ENCODE data around the gene QPCTL. TPM values are rescaled to one million over a fixed set of nuclear protein-coding genes. Genes with fewer than 3 reads are reported as not detected.
A peak's percentile ranks its signal among the peaks of the same experiment; 100 is the strongest.

QPCTL gene
- total and polyA plus RNA-seq, 2 of the 4 experiments (the other 2 are of a cell fraction) = 6.6 to 11.5 TPM

GRCh38 chr19:45717131-45717982 lies 24.9 kb downstream of the QPCTL start:
- Histone ChIP-seq H3K9ac (ENCODE audit: low read depth, low read length) (peak overlapping the region; percentile 98), H2BK5ac (ENCODE audit: low read depth, low read length, poor library complexity, severe bottlenecking) (peak overlapping the region; percentile 91), H3K4ac (ENCODE audit: low read depth, low read length) (peak overlapping the region; percentile 97), H3K4me1 (ENCODE audit: control insufficient read depth, insufficient read depth, low read length) (peaks cover 9% of the 10 kb centered on the region), H3K9me1 (ENCODE audit: insufficient read depth, low read length) (0 out of 2 replicates have a peak, but pooled peaks cover 3% of the 10 kb centered on the region), H3K27ac (ENCODE audit: insufficient read depth, low read length) (peak overlapping the region; percentile 93), H2AK5ac (ENCODE audit: low read depth, low read length) (peak overlapping the region; percentile 98), H4K20me1 (ENCODE audit: insufficient read depth, low read length) (no peaks in the 10 kb centered on the region), H3K4me3 (ENCODE audit: insufficient read depth, low read depth, low read length) (peak overlapping the region; percentile 54), H4K8ac (ENCODE audit: low read depth in 2 of 2, low read length in 2 of 2) (peak overlapping the region; percentile 85 to 99), H2AK9ac (replicated peaks; ENCODE audit: low read depth, low read length, poor library complexity) (peak overlapping the region; percentile 98), H4K5ac (ENCODE audit: low read depth, low read length) (peak overlapping the region; percentile 84), H3K36me3 (ENCODE audit: control insufficient read depth, insufficient read depth, low read length) (peaks cover 13% of the 10 kb centered on the region), H3K23ac (ENCODE audit: low read depth, low read length) (peak overlapping the region; percentile 100), H3K56ac (ENCODE audit: extremely low read depth, insufficient read depth, low read length) (peak overlapping the region; percentile 97), H3K79me1 (ENCODE audit: low read depth in 1 of 2, low read length in 2 of 2) (peaks cover 23 to 82% of the 10 kb centered on the region in 2 experiments), H2BK20ac (ENCODE audit: low read depth, low read length) (peak overlapping the region; percentile 70; the same call in 1 of the 2 replicates), H3K18ac (ENCODE audit: low read depth, low read length) (peak overlapping the region; percentile 83), H3K14ac (replicated peaks; ENCODE audit: low read depth, low read length) (peak overlapping the region; percentile 100), H3K4me2 (ENCODE audit: low read depth, low read length) (peak overlapping the region; percentile 91), H2AFZ (replicated peaks; ENCODE audit: low read length, poor library complexity) (peak overlapping the region; percentile 95), H4K91ac (ENCODE audit: insufficient read depth, low read depth, low read length) (peak overlapping the region; percentile 92), H3K9me3 (ENCODE audit: control insufficient read depth, insufficient read depth, low read length) (no peaks in the 10 kb centered on the region), H3K27me3 (ENCODE audit: control insufficient read depth, insufficient read depth, low read length) (no peaks in the 10 kb centered on the region), H2BK120ac (ENCODE audit: low read depth, low read length) (peak overlapping the region; percentile 91), H2BK15ac (ENCODE audit: low read depth, low read length) (peak overlapping the region; percentile 95; the same call in 1 of the 3 replicates)
- CTCF ChIA-PET = interaction anchor here (0.6 to 2.0 kb wide), 3 partner anchors 18 to 25 kb away, joined by 3 to 10 read pairs (median 4); partner anchors contain the start of genes QPCTL and SNRPD2
- BruUV-seq (replicated peaks) = no TSS peak
- dilution Hi-C loops (cut with HindIII; ENCODE audit: low sequenced_read_pairs, unreplicated experiment) (no loop called here), in situ Hi-C loops (cut with MboI; ENCODE audit: low sequenced_read_pairs) (no loop called here), intact Hi-C loops (cut with micrococcal nuclease) (loop anchor here (1.0 kb wide), 1 partner anchor 53 kb away; no protein-coding TSS in a partner anchor)
- POLR2A ChIA-PET (ENCODE audit: unreplicated experiment) = interaction anchor here (0.5 to 1.0 kb wide), 7 partner anchors 10 to 53 kb away, joined by 3 to 21 read pairs (median 4); partner anchors contain the start of genes FBXO46, SIX5 and SNRPD2
- DNase-seq = peak; percentile 97
- peak; percentile 95 for ATAC-seq (ENCODE audit: low read depth)
- WGBS, 2 experiments (ENCODE audit: extremely low coverage in 2 of 2, insufficient read length in 1 of 2) = 8% methylated on average over 8 of the region's 51 CpGs; no CpG with 5 or more reads in 1 of the 2 experiments
- TF ChIP-seq CTCF (conservative IDR thresholded peaks at IDR 0.05; ENCODE audit: low read depth, low read length) = peak; percentile 29; the same call in 1 of the 2 replicates
- peak; percentile 83; the same call in 1 of the 2 replicates for TF ChIP-seq ELK1 (IDR thresholded peaks at IDR 0.05; ENCODE audit: borderline replicate concordance, low read depth, low read length)
- TF ChIP-seq FOS (IDR thresholded peaks at IDR 0.05; ENCODE audit: low read depth, low read length) = peak; percentile 53; the same call in 1 of the 2 replicates
- no peak for TF ChIP-seq RCOR1 (IDR thresholded peaks at IDR 0.05; ENCODE audit: insufficient replicate concordance, low read length)
- TF ChIP-seq BHLHE40 (IDR thresholded peaks at IDR 0.05; ENCODE audit: low read depth, low read length) = peak; percentile 91
- TF ChIP-seq MAFK (IDR thresholded peaks at IDR 0.05; ENCODE audit: low read depth, low read length) = no peak
- TF ChIP-seq RAD21 (IDR thresholded peaks at IDR 0.05; ENCODE audit: low read length) = no peak
- no peak for TF ChIP-seq SMC3 (IDR thresholded peaks at IDR 0.05; ENCODE audit: low read depth, low read length)
- TF ChIP-seq POLR2A (IDR thresholded peaks at IDR 0.05; ENCODE audit: low read depth, low read length) = peak; percentile 81
- TF ChIP-seq CEBPB (IDR thresholded peaks at IDR 0.05; ENCODE audit: low read depth, low read length) = peak; percentile 45; the same call in 1 of the 2 replicates
- peak; percentile 44; the same call in 1 of the 2 replicates for TF ChIP-seq MXI1 (IDR thresholded peaks at IDR 0.05; ENCODE audit: borderline replicate concordance, low read depth, low read length)
- peak; percentile 61; the same call in 1 of the 2 replicates for TF ChIP-seq MAZ (IDR thresholded peaks at IDR 0.05; ENCODE audit: borderline replicate concordance, low read depth, low read length)

Data from IMR-90 (cell line).